ENCODE data around the gene TMEM82. TPM values are rescaled to one million over a fixed set of nuclear protein-coding genes. Genes with fewer than 3 reads are reported as not detected.

The TMEM82 gene
- total RNA-seq, 2 donors from 2014 or later = 11.5 to 17.0 TPM

- H3K4me3 ChIP-seq = no peak overlapping the region
- H3K9me3 ChIP-seq = no peaks in the 10 kb centered on the region
- intact Hi-C loops (cut with DNase I) = no loop called here
- H3K36me3 ChIP-seq = peaks cover 23% of the 10 kb centered on the region
- H3K9ac ChIP-seq (ENCODE audit: low read depth in 2 of 2, low read length in 2 of 2) = no peak overlapping the region
- H3K27ac ChIP-seq = no peak overlapping the region
- no peak for TF ChIP-seq CTCF (IDR thresholded peaks at IDR 0.05)
- no peak for DNase-seq
- no peaks in the 10 kb centered on the region for H3K27me3 ChIP-seq
- H3K4me1 ChIP-seq = peaks cover 5% of the 10 kb centered on the region
These were observed 11.4 kb upstream of the TMEM82 start for GRCh38 chr1:15730936-15731335.

GRCh38 chr1:15731735-15732685 is 10.3 kb upstream of the TMEM82 start:
- peaks cover 5% of the 10 kb centered on the region for H3K4me1 ChIP-seq
- no peak for TF ChIP-seq CTCF (IDR thresholded peaks at IDR 0.05)
- H3K9me3 ChIP-seq = no peaks in the 10 kb centered on the region
- DNase-seq = no peak
- H3K27me3 ChIP-seq = no peaks in the 10 kb centered on the region
- H3K4me3 ChIP-seq = no peak overlapping the region
- H3K9ac ChIP-seq (ENCODE audit: low read depth in 2 of 2, low read length in 2 of 2) = no peak overlapping the region
- intact Hi-C loops (cut with DNase I) = no loop called here
- H3K36me3 ChIP-seq = peaks cover 20% of the 10 kb centered on the region
- no peak overlapping the region for H3K27ac ChIP-seq

- no peak overlapping the region for H3K27ac ChIP-seq
- TF ChIP-seq CTCF (IDR thresholded peaks at IDR 0.05) = no peak
- no peak for DNase-seq
- peaks cover 5% of the 10 kb centered on the region for H3K4me1 ChIP-seq
- no peaks in the 10 kb centered on the region for H3K27me3 ChIP-seq
- no peak overlapping the region for H3K4me3 ChIP-seq
- H3K9me3 ChIP-seq = no peaks in the 10 kb centered on the region
- intact Hi-C loops (cut with DNase I) = no loop called here
- H3K9ac ChIP-seq (ENCODE audit: low read depth in 2 of 2, low read length in 2 of 2) = no peak overlapping the region
- H3K36me3 ChIP-seq = peaks cover 16% of the 10 kb centered on the region
These were observed 9.6 kb upstream of the TMEM82 start for GRCh38 chr1:15732686-15733081.

GRCh38 chr1:15733218-15733725 is 9.0 kb upstream of the TMEM82 start:
- H3K9ac ChIP-seq (ENCODE audit: low read depth in 2 of 2, low read length in 2 of 2) = no peak overlapping the region
- no peak for DNase-seq
- no peak overlapping the region for H3K27ac ChIP-seq

GRCh38 chr1:15733726-15734226 is 8.5 kb upstream of the TMEM82 start:
- Histone ChIP-seq H3K4me1 (peaks cover 5% of the 10 kb centered on the region), H3K9ac (ENCODE audit: low read depth in 2 of 2, low read length in 2 of 2) (no peak overlapping the region), H3K4me3 (no peak overlapping the region), H3K36me3 (peaks cover 9% of the 10 kb centered on the region), H3K27me3 (no peaks in the 10 kb centered on the region), H3K27ac (no peak overlapping the region), H3K9me3 (no peaks in the 10 kb centered on the region)
- no peak for TF ChIP-seq CTCF (IDR thresholded peaks at IDR 0.05)
- intact Hi-C loops (cut with DNase I) = no loop called here
- no peak for DNase-seq

More at GRCh38 chr1:15733218-15733725, 9.0 kb upstream of the TMEM82 start:
- Histone ChIP-seq H3K4me1 (peaks cover 5% of the 10 kb centered on the region), H3K36me3 (peaks cover 10% of the 10 kb centered on the region), H3K9me3 (no peaks in the 10 kb centered on the region), H3K4me3 (no peak overlapping the region), H3K27me3 (no peaks in the 10 kb centered on the region)
- no peak for TF ChIP-seq CTCF (IDR thresholded peaks at IDR 0.05)
- intact Hi-C loops (cut with DNase I) = no loop called here

Measured in colonic mucosa (tissue), 4 donors.